ACHN (cell line): ENCODE measurements around the gene ATG9A.
A peak's percentile ranks its signal among the peaks of the same experiment; 100 is the strongest.

Experiments
- DNase-seq: peaks from one replicate; pipeline ENCODE4 v3.0.0-alpha.2; 2015
- in situ Hi-C: cut with HindIII; loops from 2 replicates; pipeline ENCODE4 v1.10.0; 2017; ENCODE audit warnings: low sequenced_read_pairs, low pct_ligation_motif_present, low pct_unique_long_range_greater_than_20kb

The ATG9A gene

DNA sequence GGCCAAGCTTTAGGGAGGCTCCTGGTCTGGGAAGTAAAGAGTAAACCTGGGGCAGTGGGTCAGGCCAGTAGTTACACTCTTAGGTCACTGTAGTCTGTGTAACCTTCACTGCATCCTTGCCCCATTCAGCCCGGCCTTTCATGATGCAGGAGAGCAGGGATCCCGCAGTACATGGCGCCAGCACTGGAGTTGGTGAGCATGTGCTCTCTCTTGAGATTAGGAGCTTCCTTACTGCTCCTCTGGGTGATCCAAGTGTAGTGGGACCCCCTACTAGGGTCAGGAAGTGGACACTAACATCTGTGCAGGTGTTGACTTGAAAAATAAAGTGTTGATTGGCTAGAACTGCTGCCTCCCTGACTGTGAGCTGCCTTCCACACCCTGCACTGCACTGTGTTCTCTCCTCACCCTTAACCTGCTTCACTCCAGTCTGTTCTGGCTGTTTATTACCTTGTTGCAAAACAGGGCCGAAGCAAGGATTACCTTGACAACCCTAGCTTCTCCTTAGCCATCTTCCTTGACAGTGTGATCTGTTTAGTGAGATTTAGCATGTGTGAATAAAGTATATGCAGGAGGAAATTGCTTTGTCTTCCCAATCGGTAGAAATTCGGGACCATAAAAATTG lies 46.2 kb downstream of the ATG9A start:
- in situ Hi-C loops, result no loop called here
- no peak for DNase-seq

DNA sequence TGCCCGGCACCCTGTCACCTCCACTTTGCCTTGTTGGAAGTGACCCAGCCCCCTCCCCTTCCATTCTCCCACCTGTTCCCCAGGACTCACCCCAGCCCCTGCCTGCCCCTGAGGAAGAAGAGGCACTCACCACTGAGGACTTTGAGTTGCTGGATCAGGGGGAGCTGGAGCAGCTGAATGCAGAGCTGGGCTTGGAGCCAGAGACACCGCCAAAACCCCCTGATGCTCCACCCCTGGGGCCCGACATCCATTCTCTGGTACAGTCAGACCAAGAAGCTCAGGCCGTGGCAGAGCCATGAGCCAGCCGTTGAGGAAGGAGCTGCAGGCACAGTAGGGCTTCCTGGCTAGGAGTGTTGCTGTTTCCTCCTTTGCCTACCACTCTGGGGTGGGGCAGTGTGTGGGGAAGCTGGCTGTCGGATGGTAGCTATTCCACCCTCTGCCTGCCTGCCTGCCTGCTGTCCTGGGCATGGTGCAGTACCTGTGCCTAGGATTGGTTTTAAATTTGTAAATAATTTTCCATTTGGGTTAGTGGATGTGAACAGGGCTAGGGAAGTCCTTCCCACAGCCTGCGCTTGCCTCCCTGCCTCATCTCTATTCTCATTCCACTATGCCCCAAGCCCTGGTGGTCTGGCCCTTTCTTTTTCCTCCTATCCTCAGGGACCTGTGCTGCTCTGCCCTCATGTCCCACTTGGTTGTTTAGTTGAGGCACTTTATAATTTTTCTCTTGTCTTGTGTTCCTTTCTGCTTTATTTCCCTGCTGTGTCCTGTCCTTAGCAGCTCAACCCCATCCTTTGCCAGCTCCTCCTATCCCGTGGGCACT lies 46.9 kb downstream of the ATG9A start:
- in situ Hi-C loops, result no loop called here
- no peak for DNase-seq

DNA sequence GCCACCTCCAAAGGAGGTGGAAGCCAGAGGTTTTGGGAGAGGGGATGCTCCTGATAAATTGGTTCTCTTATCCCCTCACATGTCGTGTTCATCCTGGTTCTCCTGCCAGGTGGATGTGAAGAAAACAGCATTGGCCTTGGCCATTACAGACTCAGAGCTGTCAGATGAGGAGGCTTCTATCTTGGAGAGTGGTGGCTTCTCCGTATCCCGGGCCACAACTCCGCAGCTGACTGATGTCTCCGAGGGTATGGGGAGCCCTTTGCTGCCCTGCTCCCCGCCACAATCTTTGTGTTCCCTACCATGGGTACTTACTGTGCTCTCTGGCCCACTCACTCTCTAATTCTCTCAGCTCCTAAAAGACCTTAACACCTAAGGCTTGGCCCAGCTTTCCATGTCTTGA lies 47.9 kb downstream of the ATG9A start:
- DNase-seq, result no peak
- in situ Hi-C loops, result no loop called here

DNA sequence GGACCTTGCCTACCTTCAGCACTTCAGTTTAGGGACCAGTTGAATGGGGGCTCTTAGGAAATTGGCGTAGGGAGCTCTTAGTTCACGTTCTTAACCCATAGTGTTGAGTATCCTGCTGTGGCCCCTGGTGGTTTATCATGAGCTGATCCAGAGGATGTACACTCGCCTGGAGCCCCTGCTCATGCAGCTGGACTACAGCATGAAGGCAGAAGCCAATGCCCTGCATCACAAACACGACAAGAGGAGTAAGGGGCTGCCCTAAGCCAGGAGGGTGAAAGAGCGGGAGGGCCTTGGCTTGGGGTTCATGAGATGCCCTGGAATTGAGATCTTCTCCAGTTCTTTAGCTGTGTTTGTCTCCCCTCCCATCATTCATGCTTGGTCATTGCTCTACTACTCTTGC lies 48.5 kb downstream of the ATG9A start:
- in situ Hi-C loops, result no loop called here
- DNase-seq, result no peak

DNA sequence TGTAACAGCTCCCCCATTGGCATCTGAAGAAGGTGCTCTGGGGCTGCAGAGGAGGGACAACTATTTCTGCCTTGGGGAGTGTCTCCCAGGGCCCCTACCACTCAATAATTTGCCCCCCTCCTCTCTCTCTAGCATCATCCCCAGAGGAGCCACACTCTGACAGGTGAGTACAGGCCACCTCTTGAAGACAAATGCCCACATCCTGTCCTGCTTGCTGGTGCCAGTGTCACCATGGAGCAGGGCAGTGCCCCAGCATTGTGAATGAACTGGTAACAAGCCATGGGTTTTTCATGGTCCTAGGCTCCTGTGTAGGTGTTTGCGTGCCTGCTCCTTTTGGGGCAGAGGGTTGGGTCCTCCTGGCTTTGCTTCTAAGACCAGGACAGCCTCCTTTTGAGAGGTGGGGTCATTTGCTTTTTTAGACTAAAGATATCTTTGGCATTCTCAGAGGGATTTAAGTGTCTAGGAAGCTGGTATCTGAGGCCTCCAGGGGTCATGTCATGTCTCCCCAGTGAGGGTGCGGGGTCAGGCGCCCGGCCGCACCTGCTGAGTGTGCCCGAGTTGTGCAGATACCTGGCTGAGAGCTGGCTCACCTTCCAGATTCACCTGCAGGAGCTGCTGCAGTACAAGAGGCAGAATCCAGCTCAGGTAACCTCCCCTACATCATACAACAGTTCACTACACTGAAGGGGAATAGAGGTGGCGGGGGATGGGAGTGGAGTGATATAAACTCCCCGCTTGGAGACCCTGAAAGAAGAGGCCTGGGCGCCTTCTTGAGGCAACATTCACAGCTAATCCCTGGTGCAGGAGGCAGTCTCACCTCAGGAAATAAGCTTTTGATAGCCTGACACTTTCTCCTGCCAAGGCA lies 49.6 kb downstream of the ATG9A start:
- in situ Hi-C loops, result no loop called here
- DNase-seq, result no peak

DNA sequence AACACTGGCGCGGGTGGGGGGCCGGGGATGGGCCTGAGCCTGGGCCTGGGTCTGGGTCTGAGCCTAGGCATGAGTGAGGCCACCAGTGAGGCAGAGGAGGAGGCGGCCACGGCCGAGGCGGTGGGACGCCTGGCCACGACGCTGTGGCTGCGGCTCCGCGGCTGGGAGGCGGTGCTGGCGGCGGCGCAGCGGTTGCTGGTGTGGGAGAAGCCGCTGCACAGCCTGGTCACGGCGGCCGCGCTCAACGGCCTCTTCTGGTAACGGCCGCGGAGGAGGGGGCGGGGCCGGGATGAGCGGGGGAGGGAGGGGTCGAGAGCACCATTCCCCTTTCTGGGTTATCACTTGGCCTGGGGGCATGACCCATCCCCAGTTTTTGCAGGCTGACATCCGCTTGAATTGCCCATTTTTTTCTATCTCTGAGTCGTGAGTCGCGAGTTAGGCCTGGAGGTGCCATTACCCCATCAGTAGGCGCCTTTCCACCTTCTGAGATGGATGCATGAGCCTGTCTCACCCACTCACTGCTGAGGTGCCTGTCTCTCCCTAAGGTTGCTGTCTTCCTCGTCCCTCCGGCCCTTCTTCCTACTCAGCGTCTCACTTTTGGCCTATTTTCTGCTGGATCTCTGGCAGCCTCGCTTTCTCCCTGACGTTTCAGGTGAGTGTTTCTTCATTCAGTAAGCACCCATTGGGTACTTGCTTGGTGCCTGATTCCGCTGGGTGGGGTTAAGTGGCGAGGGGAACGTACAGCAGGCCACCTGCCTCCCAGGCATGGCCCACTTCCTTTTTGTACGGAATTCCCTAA lies 50.9 kb downstream of the ATG9A start:
- in situ Hi-C loops, result no loop called here
- DNase-seq, result peak; percentile 40

DNA sequence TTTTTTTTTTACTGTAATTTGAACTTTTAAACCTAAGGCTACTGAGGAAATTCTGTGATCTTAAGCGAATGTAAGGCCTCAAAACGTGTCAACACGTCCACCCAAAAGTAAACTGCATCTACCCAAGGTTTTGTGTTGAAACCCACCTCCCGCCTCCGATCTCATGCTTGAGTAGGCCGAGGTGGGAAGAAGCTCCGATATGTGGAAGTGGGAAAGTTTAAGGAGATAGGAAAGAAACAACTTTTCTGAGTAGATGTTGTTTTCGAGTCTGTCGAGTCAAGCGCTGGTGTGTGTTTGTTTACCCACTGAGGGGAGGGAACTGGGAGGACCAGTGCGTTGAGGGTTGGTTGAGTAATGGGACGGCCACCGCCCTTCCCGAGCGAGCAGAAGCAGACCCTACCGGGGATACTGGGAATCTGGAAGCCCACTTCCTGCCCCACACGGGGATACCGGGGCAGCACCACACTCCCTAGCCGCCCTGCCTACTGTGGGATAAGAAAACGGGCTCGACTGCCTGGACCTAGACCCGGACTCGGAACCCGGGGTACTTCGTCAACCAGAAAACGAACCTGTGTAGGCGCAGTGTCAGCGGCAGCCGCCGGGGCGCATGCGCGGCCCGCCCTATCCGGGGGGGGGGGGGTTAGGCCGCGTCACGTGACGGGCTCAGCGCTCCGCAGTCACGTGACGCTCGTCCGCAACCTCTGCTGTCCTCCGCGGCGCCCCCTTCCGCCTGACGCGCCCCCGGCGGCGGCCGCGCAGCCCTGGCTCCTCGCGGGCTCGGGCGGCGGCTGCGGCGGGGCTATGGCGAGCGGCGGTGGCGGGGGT lies 51.7 kb downstream of the ATG9A start, which contains the start of gene RETREG2:
TSS of gene RETREG2 (plus strand) at position 724 of the 825 bp plus-strand sequence. CDS start at position 802, 78 bp downstream.
- DNase-seq, result peak; percentile 88
- in situ Hi-C loops, result no loop called here

DNA sequence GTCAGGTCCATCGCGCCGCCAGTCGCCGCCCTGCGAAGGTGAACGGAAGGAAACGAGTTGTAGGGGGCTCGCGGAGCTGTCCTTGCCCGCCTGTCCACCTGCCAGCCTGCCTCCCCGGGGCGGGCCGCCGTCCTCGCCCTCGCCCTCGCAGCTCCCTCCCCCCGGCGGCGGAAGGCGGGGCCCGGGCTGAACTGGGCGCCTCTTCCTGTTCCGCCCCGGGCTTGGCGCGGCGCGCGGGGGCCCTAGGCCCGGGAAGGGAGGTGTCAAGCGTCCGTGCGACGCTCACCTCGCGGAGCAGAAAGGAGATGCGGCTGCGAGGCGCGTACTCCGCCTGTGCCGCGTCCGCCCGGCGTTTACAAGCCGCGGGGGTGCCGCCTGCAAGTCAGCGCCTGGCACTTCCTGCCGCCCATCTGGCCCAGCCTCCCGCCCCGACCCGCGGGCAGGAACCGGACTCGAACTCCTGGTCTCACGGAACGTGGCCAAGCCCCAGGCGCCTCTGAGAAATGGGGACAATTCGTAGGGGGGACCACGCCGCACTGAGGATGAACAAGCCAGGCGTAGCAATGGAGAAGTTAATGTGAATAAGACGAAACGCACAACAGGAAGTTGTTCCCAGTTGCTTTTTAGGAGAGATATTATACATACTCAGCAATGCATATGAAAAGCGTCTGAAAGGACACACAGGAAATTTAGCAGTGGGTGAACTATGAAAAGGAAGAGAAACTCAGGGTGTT lies 52.5 kb downstream of the ATG9A start, which contains the start of gene CNPPD1:
TSS of gene CNPPD1 (minus strand) at position 108 of the 734 bp plus-strand sequence. CDS start at position 11, 97 bp downstream.
- in situ Hi-C loops, result no loop called here

DNA sequence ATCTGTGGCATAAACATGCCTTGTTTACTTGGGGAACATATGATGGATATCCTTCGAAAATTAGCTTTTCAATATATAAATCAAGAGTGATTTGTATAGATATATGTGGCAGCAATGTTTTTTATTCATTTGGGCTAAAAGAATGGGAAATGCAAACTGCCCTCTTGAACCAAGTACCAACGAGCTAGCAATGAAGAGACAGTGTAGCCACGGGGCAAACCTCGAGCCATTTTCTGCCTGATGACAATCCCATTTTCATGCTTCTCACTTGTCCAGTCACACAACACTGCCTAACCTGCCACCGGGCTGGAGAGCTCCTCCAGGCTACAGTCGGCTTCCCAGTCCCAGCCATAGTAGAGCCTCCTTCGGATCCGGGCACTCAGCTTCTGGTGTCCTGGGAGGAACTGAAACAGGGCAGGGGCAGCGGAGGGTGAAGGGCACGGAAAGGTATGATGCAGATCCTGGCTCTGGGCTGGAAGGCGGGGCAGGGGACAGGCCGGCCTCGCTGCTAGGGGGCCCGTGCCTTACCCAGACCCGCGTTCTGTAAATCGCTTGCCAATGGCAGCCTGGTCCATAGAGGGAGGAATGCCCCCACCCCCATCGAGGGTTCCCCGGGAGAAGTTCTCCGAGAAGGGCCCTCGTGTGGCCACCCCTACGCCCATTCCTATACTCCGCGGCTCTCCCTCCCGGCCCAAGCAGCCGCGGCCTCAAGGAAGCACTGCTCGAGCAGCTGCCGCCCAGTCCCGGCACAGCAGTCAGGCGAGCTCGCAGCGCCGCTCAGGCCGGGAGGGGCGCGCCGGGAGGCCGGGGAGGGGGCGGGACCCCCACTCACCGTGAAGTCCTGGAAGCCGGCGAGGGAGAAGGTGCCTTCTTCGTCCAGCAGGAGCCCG lies 53.3 kb downstream of the ATG9A start:
- peak; percentile 51 for DNase-seq
- in situ Hi-C loops, result no loop called here

More for the DNA sequence above, 52.5 kb downstream of the ATG9A start, which contains the start of gene CNPPD1:
- peak; percentile 88 for DNase-seq

DNA sequence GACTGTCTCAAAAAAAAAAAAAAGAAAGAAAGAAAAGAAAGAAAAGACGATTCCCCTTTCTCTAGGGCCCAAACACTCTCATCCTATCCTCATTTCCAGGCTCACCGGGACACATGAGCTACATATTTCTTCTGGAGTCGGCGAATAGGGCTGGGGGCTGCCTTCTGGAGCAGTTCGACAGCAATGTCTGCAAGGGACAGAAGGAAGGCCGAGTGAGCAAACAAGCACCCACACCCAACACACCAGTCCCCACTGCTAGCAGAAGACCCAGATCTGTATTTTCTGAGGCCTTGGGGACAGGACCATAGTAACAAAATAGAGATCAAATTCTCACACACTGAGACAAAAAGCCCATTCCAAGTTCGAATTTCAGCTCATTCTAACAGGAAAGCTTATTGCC lies 54.0 kb downstream of the ATG9A start:
- no peak for DNase-seq
- in situ Hi-C loops, result no loop called here

DNA sequence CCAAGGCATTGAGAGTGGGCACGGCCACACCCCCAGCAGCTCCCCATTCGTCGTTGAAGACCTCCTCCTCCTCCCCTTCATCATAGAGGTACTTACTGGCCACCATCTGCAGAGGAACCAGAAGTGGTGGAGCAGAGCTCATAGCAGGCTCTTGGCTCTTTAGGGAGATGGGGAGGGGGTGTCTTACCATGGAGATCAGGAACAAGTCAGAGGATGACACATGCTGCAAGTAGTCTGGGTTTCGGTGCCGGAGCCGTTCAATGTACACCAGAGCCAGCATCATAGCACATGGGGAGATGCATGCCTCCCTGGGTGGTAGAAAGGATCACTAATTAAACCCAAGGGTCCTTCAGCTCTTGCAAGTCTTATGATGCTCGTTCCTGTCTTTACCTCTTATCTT lies 54.6 kb downstream of the ATG9A start:
- DNase-seq, result no peak
- in situ Hi-C loops, result no loop called here

DNA sequence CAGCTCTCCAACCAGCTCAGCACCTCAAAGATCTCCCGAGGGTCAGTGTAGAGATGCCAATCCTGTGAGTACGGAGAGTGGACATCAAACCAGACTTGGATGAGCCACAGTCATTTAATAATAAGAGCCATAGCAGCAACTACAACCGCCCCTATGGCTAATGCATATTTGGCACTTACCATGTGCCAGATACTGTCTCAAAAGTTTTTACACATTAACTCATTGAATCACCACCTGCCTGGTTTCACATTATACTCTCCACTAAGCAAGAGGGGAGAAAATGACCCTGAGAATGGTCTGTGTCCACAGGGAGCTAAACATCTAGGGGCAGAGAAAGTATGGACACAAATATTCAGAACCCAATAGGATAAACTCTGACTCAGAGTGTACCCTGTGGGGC lies 55.3 kb downstream of the ATG9A start:
- peak; percentile 55 for DNase-seq
- in situ Hi-C loops, result no loop called here

DNA sequence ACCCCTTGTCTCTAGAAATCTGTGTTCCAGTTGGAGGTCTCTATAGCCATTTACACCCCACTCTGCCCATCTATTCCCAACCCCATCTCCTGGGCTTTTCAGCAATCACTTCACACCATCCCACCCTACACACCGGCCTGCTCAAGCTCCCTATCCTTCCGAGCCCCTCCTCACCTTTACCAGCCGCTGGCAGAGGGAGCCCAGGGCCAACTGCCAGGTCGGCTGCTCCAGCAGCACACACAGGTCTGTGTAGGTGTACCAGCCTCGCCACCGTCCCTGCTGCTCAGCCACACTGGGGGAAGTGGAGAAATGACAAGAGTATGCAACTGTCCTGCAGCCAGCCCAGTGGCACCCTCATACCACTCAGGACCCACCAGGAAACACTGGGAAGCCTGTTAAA lies 56.3 kb downstream of the ATG9A start:
- in situ Hi-C loops, result no loop called here

DNA sequence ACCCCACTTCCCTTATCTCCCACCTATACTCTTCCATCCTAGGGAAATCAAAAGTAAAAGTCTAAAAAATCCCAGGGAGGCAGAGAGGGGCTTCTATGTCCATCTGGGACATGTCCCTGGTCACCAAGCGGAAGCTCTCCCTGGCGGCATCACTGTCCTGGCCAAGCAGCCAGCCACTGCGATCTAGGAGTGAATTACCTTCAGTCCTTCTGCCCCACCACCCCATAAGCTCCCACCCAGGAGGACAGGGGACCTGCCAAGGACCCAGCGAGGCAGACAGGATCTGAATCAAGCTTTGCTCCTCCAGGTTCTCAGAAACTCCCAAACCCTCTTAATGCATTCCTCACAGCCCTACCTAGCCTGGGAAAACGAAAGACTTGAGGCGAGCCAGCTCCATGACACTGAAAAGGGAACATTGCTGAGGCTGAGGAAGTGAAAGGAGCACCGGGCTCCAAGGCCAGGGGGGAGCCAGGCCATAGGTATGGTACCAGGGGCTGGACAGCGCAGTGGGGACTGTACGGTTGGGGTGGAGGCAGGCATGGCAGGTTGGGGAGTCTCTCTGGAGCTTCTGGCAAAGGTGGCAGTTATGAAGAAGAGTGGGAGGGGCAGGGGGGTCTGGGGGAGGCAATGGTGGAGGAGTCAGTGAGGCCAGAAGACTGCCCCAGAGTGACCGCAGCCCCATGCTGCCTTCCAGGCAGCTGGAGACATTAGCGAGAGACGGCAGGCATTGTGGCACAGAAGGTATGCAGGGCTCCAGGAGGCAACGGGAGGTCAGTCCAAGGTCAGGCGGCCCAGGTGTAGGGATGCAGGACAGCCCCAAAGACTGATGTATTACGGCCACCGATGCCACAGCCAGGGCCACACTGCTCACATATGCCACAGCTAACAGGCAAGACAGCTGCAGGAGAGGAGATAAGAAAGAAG lies 56.9 kb downstream of the ATG9A start:
- no peak for DNase-seq
- in situ Hi-C loops, result no loop called here

More for the DNA sequence above, 56.3 kb downstream of the ATG9A start:
- no peak for DNase-seq

DNA sequence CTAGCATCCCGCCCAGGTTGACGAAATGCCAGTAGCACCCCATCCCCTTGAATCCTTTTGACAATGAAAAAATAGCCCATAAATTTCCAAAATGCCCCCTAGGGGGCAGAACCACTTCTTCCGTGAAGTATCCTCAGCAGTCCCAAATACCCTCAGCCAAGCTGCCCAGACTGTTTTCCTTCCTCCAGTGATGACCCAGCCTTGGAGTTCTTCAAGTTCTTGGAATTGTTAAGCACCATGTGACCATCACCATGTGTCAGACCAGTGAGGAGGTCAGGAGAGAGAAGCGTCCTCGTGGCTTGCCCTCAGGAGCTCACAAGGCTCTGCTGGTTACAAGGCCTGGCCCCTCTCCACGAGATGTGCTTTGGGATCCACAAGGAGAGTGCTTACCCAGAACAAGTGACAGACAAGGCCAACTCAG lies 58.2 kb downstream of the ATG9A start:
- DNase-seq, result peak; percentile 72
- in situ Hi-C loops, result no loop called here
